K562 (cell line): ENCODE measurements around the gene TAF1B. TPM values are rescaled to one million over a fixed set of nuclear protein-coding genes. Genes with fewer than 3 reads are reported as not detected.

Experiments
- ATAC-seq: fragments of 200-7000 bp; cut with Tn5 transposase; 3 replicates; pipeline ENCODE4 v1.9.1; 2020; ENCODE audit warnings: moderate library complexity
- BruUV-seq: library from RNA; stranded (reverse); fragments of 400-500 nt; replicated peaks from 2 replicates; lab custom pipeline; 2021; lab: Mats Ljungman, UMichigan
- CTCF ChIA-PET: fragments of 300-600 bp; formaldehyde crosslinking; extraction: SDS; loops from one replicate; lab custom pipeline; 2021; ENCODE audit warnings: low intra/inter-chr PET ratio; lab: Yijun Ruan, JAX
- POLR2A ChIA-PET: fragments of 300-600, 350-650 bp; sonication (Branson Sonifier 250); formaldehyde crosslinking; extraction: SDS; loops from one replicate; lab custom pipeline; 2021; ENCODE audit warnings: antibody characterized with exemption, inconsistent platforms; lab: Yijun Ruan, JAX
- DNase-seq, 4 experiments: peaks; one replicate each; pipeline versions ENCODE4 v3.0.0 to v3.0.0-alpha.2; 2011 to 2018; ENCODE audit warnings: low spot score in 3 of 4, mixed read lengths in 3 of 4; ENCODE audit errors: extremely low read depth in 1 of 4
- FAIRE-seq: peaks from 2 replicates; lab custom pipeline; 2011; peaks lifted over from hg19 to GRCh38; lab: Jason Lieb, UNC
- H2AFZ ChIP-seq: 2 replicates; pipeline ENCODE4 v1.6.0; 2011; ENCODE audit warnings: low read depth, low read length, control low read depth, inconsistent platforms
- H3K27ac ChIP-seq: fragments of 200-600 bp; 3 replicates; pipeline ENCODE4 v1.8.0; 2011; ENCODE audit warnings: low read depth, mild to moderate bottlenecking, control low read depth, inconsistent platforms, low read length, moderate library complexity, mixed read lengths; ENCODE audit errors: extremely low read depth
- H3K27me3 ChIP-seq, 2 experiments: fragments of 300-600 bp in 1 of 2; 2 replicates in 1 of 2; 3 replicates in 1 of 2; pipeline versions ENCODE4 v1.6.0 to v1.8.0; 2011; ENCODE audit warnings: inconsistent platforms in 2 of 2, low read length in 2 of 2, mild to moderate bottlenecking in 1 of 2, mixed read lengths in 1 of 2, moderate library complexity in 1 of 2; ENCODE audit not compliant: control insufficient read depth in 2 of 2, insufficient read depth in 2 of 2
- H3K36me3 ChIP-seq: fragments of 300-600 bp; 3 replicates; pipeline ENCODE4 v1.8.0; 2011; ENCODE audit warnings: mild to moderate bottlenecking, low read length, inconsistent platforms; ENCODE audit not compliant: control insufficient read depth, insufficient read depth
- H3K4me1 ChIP-seq, 2 experiments: fragments of 200-600 bp in 1 of 2; replicated peaks in 1 of 2; 2 replicates in 1 of 2; 3 replicates in 1 of 2; pipeline versions ENCODE4 v1.5.1 to v1.8.0; 2011; ENCODE audit warnings: inconsistent platforms in 2 of 2, low read length in 2 of 2, mild to moderate bottlenecking in 1 of 2, mixed read lengths in 1 of 2, moderate library complexity in 1 of 2; ENCODE audit not compliant: control insufficient read depth in 2 of 2, insufficient read depth in 2 of 2
- H3K4me2 ChIP-seq: 2 replicates; pipeline ENCODE4 v1.6.1; 2011; ENCODE audit warnings: low read length, control low read depth, inconsistent platforms, mixed read lengths; ENCODE audit not compliant: insufficient read depth
- H3K4me3 ChIP-seq: fragments of 200-600 bp; sonication (generic), shearing (Covaris generic); 2 replicates; pipeline ENCODE4 v1.5.1; 2016; ENCODE audit warnings: control low read depth, inconsistent platforms
- H3K79me2 ChIP-seq: fragments of 200-600 bp; 3 replicates; pipeline ENCODE4 v1.8.0; 2011; ENCODE audit warnings: low read length, inconsistent platforms; ENCODE audit not compliant: control insufficient read depth, insufficient read depth
- H3K9ac ChIP-seq, 2 experiments: 2 replicates each; pipeline versions ENCODE4 v1.6.0 to v1.6.1; 2011; ENCODE audit warnings: low read depth in 2 of 2, low read length in 2 of 2, control low read depth in 1 of 2, inconsistent platforms in 1 of 2, mild to moderate bottlenecking in 1 of 2, mixed read lengths in 1 of 2; ENCODE audit not compliant: insufficient read depth in 1 of 2
- H3K9me1 ChIP-seq: one replicate; pipeline ENCODE4 v1.6.0; 2011; ENCODE audit warnings: inconsistent platforms, mild to moderate bottlenecking, low read length, moderate library complexity; ENCODE audit not compliant: control insufficient read depth, insufficient read depth
- H3K9me3 ChIP-seq: replicated peaks from 2 replicates; pipeline ENCODE4 v1.5.1; 2011; ENCODE audit warnings: low read depth, low read length, inconsistent platforms; ENCODE audit not compliant: control insufficient read depth, insufficient read depth
- H4K20me1 ChIP-seq: replicated peaks from 2 replicates; pipeline ENCODE4 v1.6.1; 2011; ENCODE audit warnings: low read length, inconsistent platforms, mixed read lengths; ENCODE audit not compliant: control insufficient read depth, insufficient read depth
- BACH1 ChIP-seq: fragments of 200-800 bp; sonication (Bioruptor generic); IDR thresholded peaks from 2 replicates; pipeline ENCODE4 v1.6.1; 2016; ENCODE audit warnings: missing genetic modification characterization, missing compliant biosample characterization
- CBX2 ChIP-seq: fragments of 200-600 bp; sonication (generic); IDR thresholded peaks from one replicate; pipeline ENCODE4 v1.6.1; 2012; ENCODE audit warnings: mild to moderate bottlenecking, low read length, inconsistent platforms; ENCODE audit not compliant: insufficient read depth, poor library complexity, severe bottlenecking
- CHD1 ChIP-seq: fragments of 200-600 bp; sonication (generic); IDR thresholded peaks from one replicate; pipeline ENCODE4 v1.6.1; 2012; ENCODE audit warnings: mild to moderate bottlenecking, moderate library complexity, low read length, inconsistent platforms
- ELF1 ChIP-seq: fragments of 200-800 bp; sonication (Bioruptor generic); IDR thresholded peaks from 2 replicates; pipeline ENCODE4 v1.6.1; 2016; ENCODE audit warnings: missing genetic modification characterization, missing compliant biosample characterization
- ETV5 ChIP-seq: sonication (generic); formaldehyde crosslinking; IDR thresholded peaks from 2 replicates; pipeline ENCODE4 v1.4.0; 2020; ENCODE audit warnings: low read depth, mild to moderate bottlenecking, missing genetic modification reagents
- FOSL1 ChIP-seq: fragments of 200-800 bp; sonication (Bioruptor generic); conservative IDR thresholded peaks from 2 replicates; pipeline ENCODE4 v1.6.1; 2016; ENCODE audit warnings: missing genetic modification characterization, missing compliant biosample characterization
- HNRNPK ChIP-seq: fragments of 200-400 bp; formaldehyde crosslinking; IDR thresholded peaks from one replicate; pipeline ENCODE4 v1.6.1; 2018; ENCODE audit warnings: mild to moderate bottlenecking, low read depth, low read length; ENCODE audit not compliant: poor library complexity, severe bottlenecking
- HNRNPUL1 ChIP-seq: fragments of 200-400 bp; formaldehyde crosslinking; IDR thresholded peaks from 2 replicates; pipeline ENCODE4 v1.6.1; 2017; ENCODE audit warnings: low read length
- KHSRP ChIP-seq: fragments of 450-650 bp; IDR thresholded peaks from 2 replicates; pipeline ENCODE4 v1.6.1; 2017
- TAF9B ChIP-seq: fragments of 450-650 bp; IDR thresholded peaks from 2 replicates; pipeline ENCODE4 v1.6.1; 2018; ENCODE audit warnings: mild to moderate bottlenecking; ENCODE audit not compliant: partially characterized antibody
- TARDBP ChIP-seq: fragments of 450-650 bp; IDR thresholded peaks from 2 replicates; pipeline ENCODE4 v1.6.1; 2016
- TCF7L2 ChIP-seq: fragments of 150-350 bp; IDR thresholded peaks from 2 replicates; pipeline ENCODE4 v1.6.1; 2016; ENCODE audit warnings: low read depth, mild to moderate bottlenecking, low read length, moderate library complexity
- TGIF2 ChIP-seq: sonication (generic); formaldehyde crosslinking; IDR thresholded peaks from 2 replicates; pipeline ENCODE4 v1.8.1; 2022; ENCODE audit warnings: mild to moderate bottlenecking, missing genetic modification reagents, moderate library complexity
- U2AF2 ChIP-seq: fragments of 200-400 bp; formaldehyde crosslinking; optimal IDR thresholded peaks from 2 replicates; pipeline ENCODE3; 2017; ENCODE audit warnings: low read depth, mild to moderate bottlenecking, low read length
- ZNF583 ChIP-seq: fragments of 250-450 bp; sonication (Bioruptor Pico); IDR thresholded peaks from 2 replicates; pipeline ENCODE4 v1.4.0; 2020
- ZNF668 ChIP-seq: fragments of 250-450 bp; sonication (Bioruptor Pico); IDR thresholded peaks from 2 replicates; pipeline ENCODE4 v1.8.0; 2022; ENCODE audit warnings: mild to moderate bottlenecking, inconsistent platforms
- WGBS: fragments of 100-300 bp; shearing (Covaris generic); methylation state at CpG from one replicate; pipeline ENCODE4 v1.1.6; 2016; ENCODE audit warnings: low coverage, mixed read lengths; ENCODE audit not compliant: insufficient coverage; ENCODE audit errors: missing lambda C conversion rate; 5-methylcytosine and 5-hydroxymethylcytosine counted together
- in situ Hi-C: fragments of 300-500 bp; cut with MboI; formaldehyde crosslinking; loops from 4 replicates; pipeline ENCODE4 v1.15.0; 2018; ENCODE audit warnings: inconsistent platforms, mixed read lengths
- intact Hi-C: fragments of 100-400 bp; cut with micrococcal nuclease; formaldehyde crosslinking; loops from 2 replicates; pipeline ENCODE4 v1.14.2; 2022
- polyA plus RNA-seq, 8 experiments: library from polyadenylated mRNA; depleted of rRNA in 4 of 8; stranded (reverse) in 5 of 8; unstranded in 3 of 8; fragments of >200 nt; fragmentation: Nextera tagmentation in 2 of 8; fragmentation: Illumina TruSeq in 1 of 8; extraction: Ambion mirVana in 2 of 8; extraction: Trizol in 1 of 8; gene quantifications; 2 replicates each; pipeline versions ENCODE4 v1.2.1 to v1.2.3, GENCODE V29; 2011 to 2014; ENCODE audit warnings: inconsistent platforms in 1 of 8, missing spikeins in 1 of 8
- total RNA-seq, 7 experiments: library from RNA; depleted of rRNA in 6 of 7; stranded (reverse); fragments of >200 nt in 6 of 7; fragmentation: Illumina TruSeq in 2 of 7; extraction: Trizol in 2 of 7; gene quantifications; 2 replicates each; pipeline versions ENCODE4 v1.2.1 to v1.2.3, GENCODE V29; 2011 to 2021; ENCODE audit warnings: low replicate concordance in 1 of 7
- TF ChIP-seq, protein P1 (sequence below): sonication (generic); formaldehyde crosslinking; IDR thresholded peaks from 2 replicates; pipeline ENCODE4 v1.8.1; 2023; ENCODE audit warnings: missing genetic modification reagents, mild to moderate bottlenecking, borderline replicate concordance
- TF ChIP-seq, protein P2 (sequence below): IDR thresholded peaks from 2 replicates; pipeline ENCODE4 v1.6.1; 2014; ENCODE audit warnings: antibody characterized with exemption

TAF1B gene
- total and polyA plus RNA-seq, 9 of the 15 experiments (the other 6 are each of a cell fraction or from before 2014, with no cell fraction given) = 8.8 to 25.1 (median 17.3) TPM

DNA sequence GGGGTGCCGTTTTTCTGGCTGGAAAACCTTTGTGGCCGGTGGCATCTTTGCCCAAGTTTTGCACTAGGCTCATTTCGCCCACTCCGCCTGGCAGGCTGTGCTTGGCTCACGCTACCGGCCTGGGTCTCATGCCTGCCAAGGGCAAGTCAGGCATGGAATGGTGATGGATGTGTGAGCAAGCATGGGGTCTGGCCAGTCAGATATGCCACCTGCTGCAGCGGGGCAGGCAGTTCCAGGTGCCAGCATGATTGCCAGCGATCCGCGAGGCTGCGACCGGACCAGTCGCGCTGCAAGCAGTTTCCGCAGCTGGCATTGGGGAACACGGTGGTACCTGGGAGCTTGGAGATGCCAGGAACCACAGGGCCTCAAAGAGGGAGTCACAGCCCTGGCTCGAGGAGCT, 40.6 kb downstream of the TAF1B start (continued):
- TF ChIP-seq, protein P1, sequence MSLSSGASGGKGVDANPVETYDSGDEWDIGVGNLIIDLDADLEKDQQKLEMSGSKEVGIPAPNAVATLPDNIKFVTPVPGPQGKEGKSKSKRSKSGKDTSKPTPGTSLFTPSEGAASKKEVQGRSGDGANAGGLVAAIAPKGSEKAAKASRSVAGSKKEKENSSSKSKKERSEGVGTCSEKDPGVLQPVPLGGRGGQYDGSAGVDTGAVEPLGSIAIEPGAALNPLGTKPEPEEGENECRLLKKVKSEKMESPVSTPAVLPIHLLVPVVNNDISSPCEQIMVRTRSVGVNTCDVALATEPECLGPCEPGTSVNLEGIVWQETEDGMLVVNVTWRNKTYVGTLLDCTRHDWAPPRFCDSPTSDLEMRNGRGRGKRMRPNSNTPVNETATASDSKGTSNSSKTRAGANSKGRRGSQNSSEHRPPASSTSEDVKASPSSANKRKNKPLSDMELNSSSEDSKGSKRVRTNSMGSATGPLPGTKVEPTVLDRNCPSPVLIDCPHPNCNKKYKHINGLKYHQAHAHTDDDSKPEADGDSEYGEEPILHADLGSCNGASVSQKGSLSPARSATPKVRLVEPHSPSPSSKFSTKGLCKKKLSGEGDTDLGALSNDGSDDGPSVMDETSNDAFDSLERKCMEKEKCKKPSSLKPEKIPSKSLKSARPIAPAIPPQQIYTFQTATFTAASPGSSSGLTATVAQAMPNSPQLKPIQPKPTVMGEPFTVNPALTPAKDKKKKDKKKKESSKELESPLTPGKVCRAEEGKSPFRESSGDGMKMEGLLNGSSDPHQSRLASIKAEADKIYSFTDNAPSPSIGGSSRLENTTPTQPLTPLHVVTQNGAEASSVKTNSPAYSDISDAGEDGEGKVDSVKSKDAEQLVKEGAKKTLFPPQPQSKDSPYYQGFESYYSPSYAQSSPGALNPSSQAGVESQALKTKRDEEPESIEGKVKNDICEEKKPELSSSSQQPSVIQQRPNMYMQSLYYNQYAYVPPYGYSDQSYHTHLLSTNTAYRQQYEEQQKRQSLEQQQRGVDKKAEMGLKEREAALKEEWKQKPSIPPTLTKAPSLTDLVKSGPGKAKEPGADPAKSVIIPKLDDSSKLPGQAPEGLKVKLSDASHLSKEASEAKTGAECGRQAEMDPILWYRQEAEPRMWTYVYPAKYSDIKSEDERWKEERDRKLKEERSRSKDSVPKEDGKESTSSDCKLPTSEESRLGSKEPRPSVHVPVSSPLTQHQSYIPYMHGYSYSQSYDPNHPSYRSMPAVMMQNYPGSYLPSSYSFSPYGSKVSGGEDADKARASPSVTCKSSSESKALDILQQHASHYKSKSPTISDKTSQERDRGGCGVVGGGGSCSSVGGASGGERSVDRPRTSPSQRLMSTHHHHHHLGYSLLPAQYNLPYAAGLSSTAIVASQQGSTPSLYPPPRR (CRISPR knock-in tag) = no peak
- TF ChIP-seq KHSRP (no peak), CBX2 (no peak), TCF7L2 (no peak), FOSL1 (tag) (no peak)

DNA sequence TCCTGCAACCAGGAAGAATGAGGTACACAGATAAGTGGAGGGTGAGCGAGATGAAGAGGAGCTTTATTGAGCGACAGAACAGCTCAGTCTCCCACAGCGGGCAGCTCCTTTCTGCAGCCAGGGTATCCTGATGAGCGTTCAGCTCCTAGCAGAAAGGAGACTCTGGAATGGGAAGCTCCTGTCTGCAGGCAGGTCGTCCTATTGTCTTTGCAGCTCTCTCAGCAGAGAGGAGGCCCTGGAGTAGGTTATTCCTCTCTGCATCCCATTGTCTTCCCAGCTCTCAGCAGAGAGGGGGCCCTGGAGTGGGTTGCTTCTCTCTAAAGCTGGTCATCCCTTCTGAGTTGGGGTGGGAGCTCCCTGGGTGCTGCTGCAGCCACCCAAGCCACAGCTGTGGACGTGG, 41.2 kb downstream of the TAF1B start:
- H3K36me3 ChIP-seq = peaks cover 12% of the 10 kb centered on the region; the same call in 2 of the 3 replicates
- peaks cover 0 to 2% of the 10 kb centered on the region in 2 experiments; a peak in 1 of 5 replicates for H3K4me1 ChIP-seq
- ATAC-seq (no peak), FAIRE-seq (no peak), DNase-seq (no peak)
- in situ Hi-C loops = no loop called here
- H3K79me2 ChIP-seq = no peaks in the 10 kb centered on the region
- no peaks in the 10 kb centered on the region for H3K9me1 ChIP-seq
- ChIA-PET POLR2A (interaction anchor here (1.1 to 1.4 kb wide), 2 partner anchors 9 to 41 kb away, joined by 3 read pairs; partner anchors contain the start of gene TAF1B), CTCF (no interaction called here)
- WGBS = 71% methylated on average over 6 of the region's 6 CpGs
- H3K4me3 ChIP-seq = no peak overlapping the region
- H3K27ac ChIP-seq = no peak overlapping the region
- H3K9ac ChIP-seq = no peak overlapping the region; a peak in 1 of 4 replicates
- no peaks in the 10 kb centered on the region for H3K27me3 ChIP-seq
- H4K20me1 ChIP-seq = no peaks in the 10 kb centered on the region
- no peak overlapping the region for H2AFZ ChIP-seq
- no peaks in the 10 kb centered on the region for H3K9me3 ChIP-seq
- H3K4me2 ChIP-seq = no peak overlapping the region
- no TSS peak for BruUV-seq
- intact Hi-C loops = no loop called here
- no peak for TF ChIP-seq TAF9B
- TF ChIP-seq ETV5 = no peak
- TF ChIP-seq HNRNPUL1 = no peak
- no peak for TF ChIP-seq BACH1
- no peak for TF ChIP-seq ZNF583 (CRISPR knock-in tag)
- no peak for TF ChIP-seq TARDBP
- TF ChIP-seq, protein P2, sequence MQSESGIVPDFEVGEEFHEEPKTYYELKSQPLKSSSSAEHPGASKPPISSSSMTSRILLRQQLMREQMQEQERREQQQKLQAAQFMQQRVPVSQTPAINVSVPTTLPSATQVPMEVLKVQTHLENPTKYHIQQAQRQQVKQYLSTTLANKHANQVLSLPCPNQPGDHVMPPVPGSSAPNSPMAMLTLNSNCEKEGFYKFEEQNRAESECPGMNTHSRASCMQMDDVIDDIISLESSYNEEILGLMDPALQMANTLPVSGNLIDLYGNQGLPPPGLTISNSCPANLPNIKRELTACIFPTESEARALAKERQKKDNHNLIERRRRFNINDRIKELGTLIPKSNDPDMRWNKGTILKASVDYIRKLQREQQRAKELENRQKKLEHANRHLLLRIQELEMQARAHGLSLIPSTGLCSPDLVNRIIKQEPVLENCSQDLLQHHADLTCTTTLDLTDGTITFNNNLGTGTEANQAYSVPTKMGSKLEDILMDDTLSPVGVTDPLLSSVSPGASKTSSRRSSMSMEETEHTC = no peak
- TF ChIP-seq U2AF2 = no peak
- TF ChIP-seq CBX2 = no peak
- TF ChIP-seq HNRNPK = no peak
- no peak for TF ChIP-seq ELF1
- TF ChIP-seq ZNF668 (CRISPR knock-in tag) = no peak
- no peak for TF ChIP-seq CHD1
- no peak for TF ChIP-seq TGIF2
